Cerebellar nuclear complex (tissue), 1 donor: ENCODE results near the gene MALAT1.

Source experiments
- DNase-seq, 2 experiments: peaks; one replicate each; lab custom pipeline; 2025; lab: John Stamatoyannopoulos, UW

Gene MALAT1

DNA sequence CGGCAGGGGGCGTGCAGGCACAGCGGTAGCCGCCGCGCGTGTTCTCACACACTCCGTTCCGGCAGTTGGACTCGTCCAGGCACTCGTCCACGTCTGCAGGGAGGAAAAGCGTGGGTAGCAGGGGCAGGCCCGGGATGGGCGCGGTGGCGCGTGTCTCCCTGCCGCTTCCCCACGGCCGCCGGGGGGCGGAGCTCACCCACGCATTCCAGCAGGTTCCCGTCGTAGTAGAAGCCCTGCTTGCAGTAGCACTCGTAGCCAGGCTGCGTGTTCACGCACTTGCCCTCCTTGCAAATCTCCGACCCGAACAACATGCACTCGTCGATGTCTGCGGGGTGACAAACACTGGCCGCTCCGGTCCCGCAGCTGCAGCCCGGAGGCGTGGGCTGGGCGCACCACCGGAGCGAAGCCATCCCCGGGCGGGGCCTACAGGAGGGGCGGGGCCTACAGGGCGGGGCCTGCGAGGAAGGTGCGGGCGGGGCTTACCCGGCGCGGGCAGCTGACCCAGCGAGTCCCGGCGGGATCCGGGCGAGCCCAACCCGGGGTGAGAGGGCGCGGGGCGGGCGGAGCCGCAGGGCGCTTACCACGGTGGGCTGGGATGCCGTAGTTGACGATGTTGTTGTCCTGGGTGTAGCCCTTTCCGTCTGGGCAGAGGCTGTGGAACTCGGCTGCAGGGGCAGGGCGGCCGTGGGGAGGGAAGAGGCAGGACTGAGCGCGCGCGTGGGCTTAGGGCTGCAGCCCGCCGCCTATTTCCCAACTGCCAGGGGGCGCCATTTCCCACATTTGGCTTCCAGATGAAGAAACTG lies 41.6 kb downstream of the MALAT1 start:
- DNase-seq = peak; percentile 49 to 82

DNA sequence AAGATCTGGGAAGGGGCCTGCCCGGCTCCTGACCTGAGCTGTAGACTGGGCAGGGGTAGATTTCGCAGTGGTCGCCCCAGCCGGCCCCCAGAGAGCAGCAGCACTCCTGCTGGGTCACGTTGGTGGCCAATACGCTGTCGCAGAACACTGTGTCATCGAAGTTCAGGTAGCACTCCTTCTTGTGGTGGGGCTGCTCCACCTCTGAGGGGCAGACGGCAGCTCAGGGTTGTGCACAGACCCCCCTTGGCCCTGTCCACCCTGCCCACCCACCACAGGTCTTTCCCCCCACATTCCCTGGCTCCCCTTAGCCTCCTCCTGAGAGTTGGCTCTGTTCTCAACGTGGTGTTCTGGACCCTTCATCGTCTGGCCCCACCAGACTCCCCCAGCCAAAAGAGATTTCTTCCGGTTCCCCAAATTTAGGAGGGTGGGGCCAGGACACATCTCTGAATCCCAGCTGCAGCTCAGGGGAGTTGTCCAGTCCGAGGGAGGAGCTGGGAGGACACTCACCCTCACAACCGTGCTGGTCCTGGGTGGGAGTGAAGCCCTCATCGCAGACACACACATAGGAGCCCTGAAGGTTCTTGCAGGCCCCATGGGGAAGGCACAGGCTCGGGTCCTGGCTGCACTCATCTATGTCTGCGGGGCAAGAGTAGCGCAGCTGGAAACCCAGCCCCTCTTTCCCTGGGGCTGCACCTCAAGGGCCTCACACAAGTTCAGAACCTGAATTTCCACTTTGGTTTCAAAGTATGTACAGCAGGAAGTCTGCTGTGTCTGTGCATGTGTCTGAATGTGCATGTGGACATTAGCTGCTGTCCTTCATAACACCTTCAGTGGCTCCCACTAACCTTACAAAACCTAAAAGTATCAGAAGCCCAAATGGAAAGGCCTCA lies 42.5 kb downstream of the MALAT1 start:
- no peak for DNase-seq

DNA sequence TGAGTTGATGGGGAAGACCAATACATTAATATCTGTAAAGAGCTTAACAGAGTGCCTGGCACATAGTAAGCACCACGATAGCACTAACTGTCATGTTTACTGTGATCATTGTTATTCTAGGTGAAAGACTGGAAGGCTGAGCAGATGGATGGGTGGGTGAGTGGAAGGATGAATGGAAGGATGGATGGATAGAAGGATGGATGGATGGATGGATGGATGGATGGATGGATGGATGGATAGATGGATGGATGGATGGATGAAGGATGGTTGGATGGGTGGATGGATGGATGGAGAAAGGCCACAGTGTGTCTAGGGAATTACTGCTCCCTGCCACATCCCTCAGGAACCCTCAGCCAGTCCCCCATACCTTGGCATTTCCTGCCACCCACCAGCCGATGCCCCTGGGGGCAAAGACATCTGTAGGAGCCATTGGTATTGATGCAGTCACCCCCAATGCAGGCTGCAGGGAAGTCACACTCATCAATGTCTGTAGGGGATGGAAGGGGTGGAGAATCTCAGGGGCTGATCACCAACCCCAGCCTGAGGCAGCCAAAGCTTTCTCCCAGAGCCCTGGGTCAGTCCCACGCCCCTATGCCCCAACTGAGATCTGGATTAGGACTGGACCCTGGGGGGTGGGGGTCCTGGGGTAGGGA lies 44.0 kb downstream of the MALAT1 start:
- no peak for DNase-seq

- DNase-seq = no peak
These were observed 47.0 kb downstream of the MALAT1 start for GRCh38 chr11:65545853-65546216.

DNA sequence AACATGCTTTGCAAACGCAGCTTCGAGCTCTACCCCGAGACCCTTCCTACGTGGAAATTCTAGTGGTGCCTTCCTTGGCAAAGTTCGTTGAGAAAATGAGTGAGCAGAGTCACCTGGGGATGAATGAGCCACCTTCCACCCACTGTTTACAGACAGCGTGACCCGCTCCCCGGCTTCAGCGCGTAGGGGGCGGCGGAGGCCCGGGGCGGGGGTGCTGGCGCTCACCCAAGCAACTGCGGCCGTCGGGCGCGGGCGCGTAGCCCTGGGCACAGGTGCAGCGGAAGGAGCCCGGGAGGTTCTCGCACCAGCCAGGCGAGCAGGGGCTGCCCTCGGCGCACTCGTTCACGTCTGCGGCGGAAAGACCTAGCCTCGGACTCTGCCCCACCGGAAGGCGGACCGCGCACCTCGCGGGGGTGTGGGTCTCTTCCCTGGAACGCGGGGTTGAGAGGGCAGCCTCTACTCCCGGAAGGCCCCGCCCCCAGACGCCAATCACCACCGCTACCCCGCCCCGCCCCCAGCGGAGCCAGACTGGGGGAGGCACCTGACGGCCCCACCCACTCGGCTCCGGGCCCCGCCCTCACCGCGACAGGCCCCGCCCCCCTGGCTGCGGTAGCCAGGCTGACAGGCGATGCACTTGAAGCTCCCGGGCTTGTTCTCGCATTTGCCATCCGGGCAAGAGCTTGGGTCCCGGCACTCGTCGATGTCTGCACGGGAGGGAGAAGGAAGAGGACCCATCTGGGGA lies 47.5 kb downstream of the MALAT1 start:
- DNase-seq = no peak

DNA sequence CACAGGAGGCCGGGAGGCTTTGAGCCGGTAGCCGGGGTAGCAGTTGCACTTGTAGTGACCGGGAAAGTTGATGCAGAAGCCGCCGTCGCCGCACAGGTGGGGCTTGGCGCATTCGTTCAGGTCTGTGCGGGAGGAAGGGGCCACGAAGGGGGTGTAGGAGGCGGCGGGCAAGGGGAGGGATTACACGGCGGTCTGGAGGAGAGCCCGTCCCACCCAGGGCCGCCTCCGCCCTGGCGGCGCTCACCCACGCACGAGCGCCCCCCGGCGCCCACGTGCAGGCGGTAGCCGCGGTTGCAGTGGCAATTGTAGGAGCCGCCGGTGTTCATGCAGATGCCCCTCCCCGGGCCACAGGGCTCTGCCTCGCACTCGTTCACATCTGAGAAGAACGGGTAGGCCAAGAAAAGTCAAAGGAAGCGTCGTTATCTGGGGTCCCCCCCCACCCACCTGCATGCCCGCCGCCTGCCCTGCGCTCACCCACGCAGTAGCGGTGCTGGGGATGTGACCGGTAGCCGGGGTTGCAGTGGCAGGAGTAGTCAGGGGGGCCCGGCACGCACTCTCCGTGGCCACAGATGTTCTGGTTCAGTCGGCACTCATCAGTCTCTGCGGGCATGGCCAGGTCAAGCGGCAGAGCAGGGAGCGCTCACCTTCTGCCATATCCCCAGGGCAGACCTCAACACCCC lies 48.7 kb downstream of the MALAT1 start:
- no peak for DNase-seq

DNA sequence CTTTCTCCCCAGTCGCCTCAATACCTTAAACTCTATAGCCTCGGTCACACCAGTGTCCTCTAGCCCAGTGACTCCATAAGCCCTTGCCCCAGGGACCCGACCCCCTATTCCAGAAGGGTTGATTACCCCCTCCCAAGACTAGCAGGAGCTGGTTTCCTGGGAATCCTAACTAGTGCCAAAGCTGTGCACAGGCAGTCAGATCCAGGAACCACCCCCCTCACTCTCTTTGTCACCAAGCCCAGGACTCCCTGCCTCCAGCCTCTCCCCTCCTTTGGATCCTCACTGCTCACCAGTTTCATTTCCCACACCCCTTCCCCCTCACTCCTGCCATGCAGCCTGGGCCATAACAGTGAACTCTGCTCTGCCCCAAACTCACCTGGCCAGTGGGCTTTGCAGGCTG lies 49.5 kb downstream of the MALAT1 start:
- no peak for DNase-seq

- DNase-seq = no peak
These were observed 50.3 kb downstream of the MALAT1 start for GRCh38 chr11:65549096-65549495.

DNA sequence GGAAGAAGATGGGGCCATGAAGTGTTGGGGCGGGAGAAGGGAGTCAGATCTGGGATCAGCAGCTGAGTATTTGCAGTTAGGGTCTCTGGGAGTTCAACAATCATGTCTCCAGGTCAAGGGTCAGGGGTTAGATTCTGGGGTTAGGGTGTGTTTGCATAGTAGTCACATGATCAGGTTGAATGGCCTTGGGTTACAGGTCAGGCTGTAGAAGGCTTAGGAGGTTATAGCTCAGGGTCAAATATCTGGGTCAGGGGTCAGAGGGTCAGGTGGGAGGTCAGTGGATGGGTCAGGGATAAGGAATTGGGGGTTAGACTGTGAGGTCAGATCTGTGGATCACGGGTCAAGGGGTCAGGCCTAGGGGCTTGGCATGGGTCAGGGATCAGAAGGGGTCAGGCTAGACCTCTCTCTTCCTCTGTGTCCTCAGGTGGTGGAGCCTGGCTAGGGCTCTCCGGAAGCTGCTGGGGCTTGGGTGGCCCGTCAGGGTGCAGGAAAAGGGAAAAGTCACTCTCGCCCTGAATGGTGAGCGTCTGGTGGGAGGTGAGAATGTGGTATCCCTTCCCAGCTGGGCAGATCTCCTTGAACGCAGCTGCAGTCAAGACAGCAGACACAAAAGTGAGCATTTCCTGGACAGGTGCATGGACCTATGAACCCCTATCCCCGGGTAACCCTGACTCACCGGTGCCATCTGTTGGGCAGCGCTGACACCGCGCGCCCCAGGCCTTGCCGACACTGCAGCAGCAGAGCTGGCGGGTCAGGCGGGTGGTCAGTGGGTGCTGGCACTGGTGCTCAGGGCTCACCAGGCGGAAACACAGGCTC lies 52.9 kb downstream of the MALAT1 start:
- no peak for DNase-seq

DNA sequence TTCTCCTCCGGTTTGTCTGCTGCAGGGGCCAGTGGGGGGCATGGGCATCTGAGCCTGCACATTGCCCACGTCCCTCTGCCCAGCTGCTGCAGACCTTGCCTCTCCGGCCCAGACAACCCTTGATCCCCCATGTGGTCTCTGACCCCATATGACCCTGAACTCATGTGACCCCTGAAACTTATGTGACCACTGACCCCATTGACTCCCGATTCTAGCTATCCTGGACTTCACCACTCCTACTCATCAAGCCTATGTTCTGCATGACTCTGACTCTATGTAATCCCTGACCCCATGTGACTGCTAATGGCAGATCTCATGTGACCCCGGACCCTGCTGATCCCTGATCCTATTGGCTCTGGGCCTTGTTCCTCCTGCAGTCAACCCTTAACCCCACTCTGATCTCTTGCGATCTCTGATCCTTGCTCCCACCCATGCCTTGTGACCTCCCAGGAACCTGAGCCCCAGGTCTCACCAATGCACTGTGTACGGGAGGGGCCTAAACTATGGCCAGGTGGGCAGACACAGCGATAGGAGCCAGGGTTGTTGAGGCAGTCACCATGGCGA lies 53.6 kb downstream of the MALAT1 start:
- no peak for DNase-seq

DNA sequence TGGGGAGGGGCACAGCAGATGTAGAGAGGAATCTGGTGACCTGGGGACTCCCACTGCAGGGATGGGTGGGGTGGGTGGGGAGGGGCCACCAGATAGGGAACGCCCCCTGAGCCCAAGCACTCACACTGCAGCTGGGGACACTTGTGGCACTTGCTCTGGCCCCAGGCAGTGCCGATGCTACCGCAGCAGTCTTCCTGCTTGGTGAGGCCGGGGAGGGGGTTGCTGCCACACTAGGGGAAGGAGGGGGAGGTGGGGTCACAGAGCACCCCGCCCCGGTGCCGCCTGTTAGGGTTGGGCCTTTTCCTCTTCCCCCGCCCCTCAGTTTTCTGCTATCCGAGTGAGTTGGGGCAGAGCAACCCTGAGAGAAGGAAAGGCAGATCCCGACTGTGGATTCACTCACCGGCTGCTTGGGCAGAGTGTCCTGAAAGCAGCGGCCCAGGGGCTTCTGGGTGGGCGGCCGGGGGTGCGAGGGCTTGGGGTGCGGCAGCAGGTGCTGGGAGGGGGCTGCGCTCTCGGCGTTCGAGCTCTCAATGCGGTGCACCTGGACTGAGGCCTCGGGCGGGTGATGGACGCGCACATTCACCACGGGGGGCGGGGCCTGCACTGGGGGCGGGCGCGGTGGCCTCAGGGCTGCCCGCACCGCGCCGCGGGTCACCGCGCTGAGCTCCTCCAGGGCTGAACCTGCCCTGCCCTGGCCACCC lies 54.6 kb downstream of the MALAT1 start:
- no peak for DNase-seq

DNA sequence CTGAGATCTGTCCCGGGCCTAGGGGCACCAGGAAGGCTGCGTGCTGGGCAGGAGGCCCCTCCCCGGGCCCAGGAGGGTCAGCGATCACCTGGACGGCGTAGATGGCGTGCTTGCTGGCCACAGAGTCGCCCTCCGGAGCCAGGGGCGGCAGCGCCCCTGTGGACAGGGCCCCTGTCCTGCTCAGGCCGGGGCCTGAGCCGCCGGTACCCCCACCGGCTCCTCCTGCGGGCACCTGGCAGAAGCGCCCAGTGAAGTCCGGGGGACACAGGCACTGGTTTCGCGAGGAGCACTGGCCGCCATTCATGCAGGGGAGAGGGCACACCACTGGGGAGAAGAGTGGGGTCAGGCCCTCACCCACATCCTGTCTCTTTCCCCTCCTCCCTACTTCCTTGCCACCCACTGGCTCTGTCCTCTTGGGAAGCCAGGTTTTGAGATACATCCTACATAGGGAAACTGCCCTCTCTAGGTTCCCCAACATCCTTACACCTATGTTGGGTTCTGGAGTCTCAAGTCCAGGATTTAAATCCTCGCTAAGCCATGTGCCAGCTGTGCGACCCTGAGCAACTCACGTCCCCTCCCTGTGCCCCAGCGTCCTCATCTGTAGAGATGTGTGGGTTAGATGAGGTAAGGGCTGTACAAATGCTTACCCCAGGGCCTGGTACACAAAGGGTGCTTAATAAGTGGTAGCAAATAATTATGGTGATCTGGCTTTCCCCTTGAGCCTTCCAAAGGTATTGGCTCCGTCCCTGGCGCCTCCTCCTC lies 55.4 kb downstream of the MALAT1 start:
- no peak for DNase-seq

- DNase-seq = no peak
These were observed 56.1 kb downstream of the MALAT1 start for GRCh38 chr11:65554842-65555430.

DNA sequence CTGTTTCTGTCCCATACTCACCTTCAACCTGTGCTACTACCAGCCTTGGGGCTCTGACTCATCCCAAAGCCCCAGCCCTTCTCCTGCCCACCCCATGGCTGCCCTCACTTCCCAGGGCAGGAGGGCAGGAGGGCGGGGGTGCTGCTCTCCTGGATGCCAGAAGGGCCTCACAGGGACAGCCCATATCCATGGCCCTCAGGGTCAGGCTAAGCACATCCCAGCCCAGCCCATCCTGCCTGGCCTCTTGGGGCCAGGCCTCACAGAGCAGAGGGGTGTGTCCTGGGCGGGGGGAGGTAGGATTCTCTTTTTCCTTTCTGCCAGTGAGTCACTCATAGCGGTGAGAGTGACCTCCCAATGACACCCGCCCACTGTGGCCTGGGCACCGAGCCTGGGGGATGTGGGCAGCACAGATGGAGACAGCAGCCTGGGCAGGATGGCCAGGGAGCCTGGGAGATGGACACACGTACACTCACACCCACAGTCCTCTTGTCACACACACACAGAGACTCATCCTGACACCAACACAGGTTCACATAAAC lies 56.9 kb downstream of the MALAT1 start:
- DNase-seq = no peak
